ENCODE measurements around the gene TRDN. TPM values are rescaled to one million over a fixed set of nuclear protein-coding genes. Genes with fewer than 3 reads are reported as not detected.

TRDN gene
- total and polyA plus RNA-seq, 4 donors: 0.04 to 0.11 (median 0.05) TPM; not detected in 1

DNA sequence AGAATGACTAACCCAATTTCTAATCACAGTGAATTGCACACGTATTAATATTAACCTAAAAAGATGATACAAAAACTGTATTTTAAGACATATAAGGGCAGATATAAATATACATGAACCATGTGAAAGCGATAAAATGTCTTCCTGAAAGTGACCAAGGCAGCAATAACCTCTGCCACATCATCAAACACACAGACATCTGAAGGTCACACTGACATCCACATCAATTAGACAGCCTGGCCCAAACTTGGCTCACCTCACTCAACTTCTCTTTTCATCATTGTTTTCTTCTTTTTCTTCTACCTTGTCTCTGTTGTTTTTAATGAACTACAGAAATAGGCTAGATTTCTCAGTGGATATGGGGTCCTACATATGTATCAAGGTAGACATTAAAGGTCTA is 128.5 kb downstream of the TRDN start:
- no peaks in the 10 kb centered on the region for H3K9me3 ChIP-seq (ENCODE audit: control insufficient read depth in 4 of 4, insufficient read depth in 3 of 4, low read length in 3 of 4)
- H3K36me3 ChIP-seq (ENCODE audit: control insufficient read depth in 4 of 4, insufficient read depth in 4 of 4, low read length in 4 of 4): no peaks in the 10 kb centered on the region
- H3K4me1 ChIP-seq (ENCODE audit: control insufficient read depth in 5 of 5, insufficient read depth in 5 of 5, low read length in 5 of 5): no peaks in the 10 kb centered on the region
- no peak overlapping the region for H3K9ac ChIP-seq (ENCODE audit: insufficient read depth in 1 of 2, low read length in 2 of 2)
- ATAC-seq (ENCODE audit: insufficient read depth, low FRiP score): no peak
- TF ChIP-seq, protein P1, sequence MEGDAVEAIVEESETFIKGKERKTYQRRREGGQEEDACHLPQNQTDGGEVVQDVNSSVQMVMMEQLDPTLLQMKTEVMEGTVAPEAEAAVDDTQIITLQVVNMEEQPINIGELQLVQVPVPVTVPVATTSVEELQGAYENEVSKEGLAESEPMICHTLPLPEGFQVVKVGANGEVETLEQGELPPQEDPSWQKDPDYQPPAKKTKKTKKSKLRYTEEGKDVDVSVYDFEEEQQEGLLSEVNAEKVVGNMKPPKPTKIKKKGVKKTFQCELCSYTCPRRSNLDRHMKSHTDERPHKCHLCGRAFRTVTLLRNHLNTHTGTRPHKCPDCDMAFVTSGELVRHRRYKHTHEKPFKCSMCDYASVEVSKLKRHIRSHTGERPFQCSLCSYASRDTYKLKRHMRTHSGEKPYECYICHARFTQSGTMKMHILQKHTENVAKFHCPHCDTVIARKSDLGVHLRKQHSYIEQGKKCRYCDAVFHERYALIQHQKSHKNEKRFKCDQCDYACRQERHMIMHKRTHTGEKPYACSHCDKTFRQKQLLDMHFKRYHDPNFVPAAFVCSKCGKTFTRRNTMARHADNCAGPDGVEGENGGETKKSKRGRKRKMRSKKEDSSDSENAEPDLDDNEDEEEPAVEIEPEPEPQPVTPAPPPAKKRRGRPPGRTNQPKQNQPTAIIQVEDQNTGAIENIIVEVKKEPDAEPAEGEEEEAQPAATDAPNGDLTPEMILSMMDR (IDR thresholded peaks at IDR 0.05; ENCODE audit: control extremely low read depth, extremely low read depth): no peak
- DNase-seq: no peak
- H3K27me3 ChIP-seq (ENCODE audit: control insufficient read depth in 3 of 3, insufficient read depth in 3 of 3, low read length in 2 of 3): no peaks in the 10 kb centered on the region
- 60 to 64% methylated on average over 2 of the region's 2 CpGs for WGBS, 2 donors
- H3K27ac ChIP-seq (ENCODE audit: low read depth in 1 of 2, low read length in 1 of 2): no peak overlapping the region
- no peak overlapping the region for H3K4me3 ChIP-seq

DNA sequence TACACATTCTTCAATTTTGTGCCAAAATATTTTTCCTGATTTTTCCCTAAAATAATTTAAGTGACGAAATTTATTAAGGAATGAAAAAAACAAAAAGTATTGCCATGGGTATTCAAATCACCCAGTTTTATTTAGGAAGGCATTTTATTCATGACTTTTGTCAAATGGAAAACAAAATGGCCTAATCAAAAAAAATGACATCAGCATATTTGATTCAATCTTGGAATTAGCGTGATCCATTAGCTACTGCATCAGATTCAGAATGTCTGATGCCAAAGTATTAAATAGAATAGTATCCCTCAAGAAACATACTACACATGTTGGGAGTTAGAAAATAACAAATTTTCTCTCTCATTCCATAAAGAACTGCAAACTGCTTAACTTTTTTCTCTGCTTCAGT is 129.2 kb downstream of the TRDN start:
- WGBS, 2 donors: 61 to 64% methylated on average over 2 of the region's 2 CpGs
- Histone ChIP-seq H3K27me3 (ENCODE audit: control insufficient read depth in 3 of 3, insufficient read depth in 3 of 3, low read length in 2 of 3) (no peaks in the 10 kb centered on the region), H3K4me1 (ENCODE audit: control insufficient read depth in 5 of 5, insufficient read depth in 5 of 5, low read length in 5 of 5) (no peaks in the 10 kb centered on the region), H3K36me3 (ENCODE audit: control insufficient read depth in 4 of 4, insufficient read depth in 4 of 4, low read length in 4 of 4) (no peaks in the 10 kb centered on the region), H3K9ac (ENCODE audit: insufficient read depth in 1 of 2, low read length in 2 of 2) (no peak overlapping the region), H3K4me3 (no peak overlapping the region), H3K27ac (ENCODE audit: low read depth in 1 of 2, low read length in 1 of 2) (no peak overlapping the region), H3K9me3 (ENCODE audit: control insufficient read depth in 4 of 4, insufficient read depth in 3 of 4, low read length in 3 of 4) (no peaks in the 10 kb centered on the region)
- ATAC-seq (ENCODE audit: insufficient read depth, low FRiP score) (no peak), DNase-seq (no peak)
- TF ChIP-seq, protein P1 (IDR thresholded peaks at IDR 0.05; ENCODE audit: control extremely low read depth, extremely low read depth): no peak

DNA sequence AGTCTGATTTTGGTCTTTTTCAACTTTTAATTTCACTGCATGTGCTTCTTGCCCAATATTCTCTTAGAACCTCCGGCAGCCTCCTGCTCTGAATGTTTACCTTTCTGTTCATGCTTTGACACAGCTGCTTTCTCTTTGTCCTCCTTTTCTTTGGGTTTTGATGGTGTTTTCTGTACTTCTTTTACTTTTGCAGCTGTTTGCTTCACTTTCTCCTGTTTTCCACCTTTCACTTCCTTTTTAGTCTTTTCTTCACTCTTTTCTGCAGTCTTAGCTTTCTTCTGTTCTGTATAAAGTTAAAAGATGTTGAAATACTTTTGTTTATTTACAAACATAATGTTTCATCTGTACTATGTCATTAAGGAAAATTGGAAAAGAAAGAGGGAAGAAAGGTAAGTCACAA is 133.1 kb downstream of the TRDN start:
- ATAC-seq (ENCODE audit: insufficient read depth, low FRiP score): no peak

DNA sequence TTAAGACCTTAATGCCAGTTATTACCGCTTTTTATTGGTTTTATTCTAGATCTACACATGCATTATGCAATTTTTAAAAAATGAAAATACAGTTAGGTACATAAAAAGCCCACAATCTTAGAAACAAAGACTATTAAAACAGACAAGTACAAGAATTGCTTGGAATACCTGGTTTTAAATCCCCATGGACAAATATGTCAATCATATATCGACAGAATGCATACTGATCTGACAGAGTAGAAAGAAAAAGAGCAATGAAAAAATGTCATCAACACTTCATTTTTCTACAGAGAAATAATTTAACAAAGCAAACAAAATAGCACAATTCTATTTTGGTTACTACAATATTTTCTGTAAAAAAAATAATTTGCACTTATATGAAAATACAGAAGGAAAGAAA is 139.7 kb downstream of the TRDN start:
- DNase-seq: no peak
- TF ChIP-seq, protein P1 (IDR thresholded peaks at IDR 0.05; ENCODE audit: control extremely low read depth, extremely low read depth): no peak
- no peak for ATAC-seq (ENCODE audit: insufficient read depth, low FRiP score)
- Histone ChIP-seq H3K4me3 (no peak overlapping the region), H3K27me3 (ENCODE audit: control insufficient read depth in 3 of 3, insufficient read depth in 3 of 3, low read length in 2 of 3) (no peaks in the 10 kb centered on the region), H3K36me3 (ENCODE audit: control insufficient read depth in 4 of 4, insufficient read depth in 4 of 4, low read length in 4 of 4) (no peaks in the 10 kb centered on the region), H3K27ac (ENCODE audit: low read depth in 1 of 2, low read length in 1 of 2) (no peak overlapping the region), H3K9ac (ENCODE audit: insufficient read depth in 1 of 2, low read length in 2 of 2) (no peak overlapping the region), H3K9me3 (ENCODE audit: control insufficient read depth in 4 of 4, insufficient read depth in 3 of 4, low read length in 3 of 4) (no peaks in the 10 kb centered on the region), H3K4me1 (ENCODE audit: control insufficient read depth in 5 of 5, insufficient read depth in 5 of 5, low read length in 5 of 5) (no peaks in the 10 kb centered on the region)
- WGBS, 2 donors: 96 to 98% methylated on average over 2 of the region's 2 CpGs

More for the DNA sequence above, 133.1 kb downstream of the TRDN start:
- Histone ChIP-seq H3K36me3 (ENCODE audit: control insufficient read depth in 4 of 4, insufficient read depth in 4 of 4, low read length in 4 of 4) (no peaks in the 10 kb centered on the region), H3K4me3 (no peak overlapping the region), H3K27me3 (ENCODE audit: control insufficient read depth in 3 of 3, insufficient read depth in 3 of 3, low read length in 2 of 3) (no peaks in the 10 kb centered on the region), H3K27ac (ENCODE audit: low read depth in 1 of 2, low read length in 1 of 2) (no peak overlapping the region), H3K9ac (ENCODE audit: insufficient read depth in 1 of 2, low read length in 2 of 2) (no peak overlapping the region), H3K9me3 (ENCODE audit: control insufficient read depth in 4 of 4, insufficient read depth in 3 of 4, low read length in 3 of 4) (no peaks in the 10 kb centered on the region), H3K4me1 (ENCODE audit: control insufficient read depth in 5 of 5, insufficient read depth in 5 of 5, low read length in 5 of 5) (no peaks in the 10 kb centered on the region)
- TF ChIP-seq, protein P1 (IDR thresholded peaks at IDR 0.05; ENCODE audit: control extremely low read depth, extremely low read depth): no peak
- no peak for DNase-seq
- WGBS, 2 donors: 42 to 73% methylated on average over 1 of the region's 1 CpG

Measured in lung (tissue), 12 donors.